Ascending aorta (tissue), 2 donors: ENCODE measurements around the gene ADGRA3. TPM values are rescaled to one million over a fixed set of nuclear protein-coding genes. Genes with fewer than 3 reads are reported as not detected.

Source experiments
- DNase-seq, 2 donors: peaks; one replicate each; pipeline ENCODE4 v3.0.0-alpha.2; 2019; ENCODE audit warnings: low spot score in 2 of 2
- H3K27ac ChIP-seq, 2 donors: fragments of 200-600 bp; sonication (generic); one replicate each; pipeline ENCODE4 v1.5.1; 2016 to 2017; ENCODE audit warnings: mild to moderate bottlenecking in 1 of 2
- H3K27me3 ChIP-seq: fragments of 200-600 bp; sonication (generic); one replicate; pipeline ENCODE4 v1.5.1; 2017
- H3K36me3 ChIP-seq, 2 donors: fragments of 200-600 bp; sonication (generic); one replicate each; pipeline ENCODE4 v1.5.1; 2016
- H3K4me1 ChIP-seq, 2 donors: fragments of 200-600 bp; sonication (generic); one replicate each; pipeline ENCODE4 v1.5.1; 2016 to 2017; ENCODE audit warnings: mild to moderate bottlenecking in 1 of 2
- H3K4me3 ChIP-seq, 2 donors: fragments of 200-600 bp; sonication (generic); one replicate each; pipeline ENCODE4 v1.5.1; 2016 to 2017; ENCODE audit warnings: mild to moderate bottlenecking in 1 of 2
- H3K9me3 ChIP-seq, 2 donors: fragments of 200-600 bp; sonication (generic); one replicate each; pipeline ENCODE4 v1.5.1; 2016
- CTCF ChIP-seq, 3 experiments: fragments of 200-600 bp in 2 of 3; fragments of 450-650 bp in 1 of 3; sonication (generic) in 2 of 3; IDR thresholded peaks; one replicate each; pipeline ENCODE4 v1.5.1; 2016 to 2019; ENCODE audit warnings: antibody characterized with exemption in 3 of 3, mild to moderate bottlenecking in 1 of 3, moderate library complexity in 1 of 3
- intact Hi-C: fragments of 100-400 bp; cut with DNase I; formaldehyde crosslinking; loops from one replicate; pipeline ENCODE4 v1.15.1; 2023
- total RNA-seq: library from RNA; depleted of rRNA; stranded (reverse); fragments of >200 nt; gene quantifications from one replicate; pipeline ENCODE4 v1.1.0, GENCODE V29; 2016

Gene ADGRA3
- total RNA-seq, 1 donor from 2014 or later = 2.2 TPM

- H3K9me3 ChIP-seq = no peaks in the 10 kb centered on the region
- intact Hi-C loops = no loop called here
These were observed 80.2 kb downstream of the ADGRA3 start for GRCh38 chr4:22435652-22436051.

DNA sequence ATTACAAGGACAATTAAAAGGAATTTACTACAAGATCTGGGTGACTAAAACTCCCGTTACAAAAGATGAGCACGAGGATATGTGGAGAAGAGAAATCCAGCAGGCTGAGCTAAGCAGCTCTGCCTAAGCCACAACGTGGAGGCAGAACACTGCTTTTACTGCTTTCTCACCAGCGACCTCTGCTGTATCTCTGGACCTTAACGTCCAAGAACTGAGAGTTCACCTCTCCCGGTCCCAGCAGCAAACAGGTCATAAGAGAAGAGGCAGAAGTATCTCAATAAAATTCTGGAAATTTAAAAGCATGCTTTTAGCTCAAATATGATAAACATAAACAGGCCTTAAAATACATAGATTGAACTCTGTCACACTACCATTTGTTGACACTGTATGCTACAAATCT, 81.0 kb downstream of the ADGRA3 start:
- H3K36me3 ChIP-seq = peaks cover 0 to 14% of the 10 kb centered on the region in 2 donors
- no peak for DNase-seq
- H3K4me3 ChIP-seq = no peak overlapping the region

More at GRCh38 chr4:22435652-22436051, 80.2 kb downstream of the ADGRA3 start:
- Histone ChIP-seq H3K27me3 (no peaks in the 10 kb centered on the region), H3K4me3 (no peak overlapping the region), H3K36me3 (peaks cover 0 to 14% of the 10 kb centered on the region in 2 donors), H3K27ac (no peak overlapping the region), H3K4me1 (no peaks in the 10 kb centered on the region)
- no peak for DNase-seq
- no peak for TF ChIP-seq CTCF (IDR thresholded peaks at IDR 0.05)

GRCh38 chr4:22430626-22431025, 85.2 kb downstream of the ADGRA3 start:
- no peak for DNase-seq
- Histone ChIP-seq H3K4me3 (no peak overlapping the region), H3K27ac (no peak overlapping the region), H3K9me3 (no peaks in the 10 kb centered on the region), H3K27me3 (no peaks in the 10 kb centered on the region), H3K36me3 (peaks cover under 1 to 2% of the 10 kb centered on the region in 2 donors), H3K4me1 (no peaks in the 10 kb centered on the region)
- TF ChIP-seq CTCF (IDR thresholded peaks at IDR 0.05) = no peak
- intact Hi-C loops = no loop called here

More for the DNA sequence above, 81.0 kb downstream of the ADGRA3 start:
- intact Hi-C loops = no loop called here
- TF ChIP-seq CTCF (IDR thresholded peaks at IDR 0.05) = peak in 1 of 3 experiments; percentile 22
- Histone ChIP-seq H3K4me1 (no peaks in the 10 kb centered on the region), H3K27ac (no peak overlapping the region), H3K9me3 (no peaks in the 10 kb centered on the region), H3K27me3 (no peaks in the 10 kb centered on the region)

GRCh38 chr4:22428441-22428840, 87.4 kb downstream of the ADGRA3 start:
- TF ChIP-seq CTCF (IDR thresholded peaks at IDR 0.05) = no peak
- no peak for DNase-seq
- Histone ChIP-seq H3K36me3 (peaks cover 0 to 2% of the 10 kb centered on the region in 2 donors), H3K4me1 (no peaks in the 10 kb centered on the region), H3K27ac (no peak overlapping the region), H3K9me3 (no peaks in the 10 kb centered on the region), H3K27me3 (no peaks in the 10 kb centered on the region), H3K4me3 (no peak overlapping the region)
- intact Hi-C loops = no loop called here

GRCh38 chr4:22427675-22428074, 88.2 kb downstream of the ADGRA3 start:
- Histone ChIP-seq H3K9me3 (no peaks in the 10 kb centered on the region), H3K27me3 (no peaks in the 10 kb centered on the region), H3K27ac (no peak overlapping the region), H3K4me3 (no peak overlapping the region), H3K36me3 (peaks cover 0 to 2% of the 10 kb centered on the region in 2 donors), H3K4me1 (no peaks in the 10 kb centered on the region)
- DNase-seq = no peak
- no peak for TF ChIP-seq CTCF (IDR thresholded peaks at IDR 0.05)
- intact Hi-C loops = no loop called here

- no peaks in the 10 kb centered on the region for H3K36me3 ChIP-seq
- H3K4me1 ChIP-seq = no peaks in the 10 kb centered on the region
- DNase-seq = no peak
- no peaks in the 10 kb centered on the region for H3K9me3 ChIP-seq
- H3K27me3 ChIP-seq = no peaks in the 10 kb centered on the region
- H3K27ac ChIP-seq = no peak overlapping the region
- no peak for TF ChIP-seq CTCF (IDR thresholded peaks at IDR 0.05)
- H3K4me3 ChIP-seq = no peak overlapping the region
- intact Hi-C loops = no loop called here
These were observed 95.6 kb downstream of the ADGRA3 start for GRCh38 chr4:22420291-22420690.
